HEK293 (cell line): ENCODE measurements around the gene TMEM243.

Experiments used
- CTCF ChIA-PET: fragments of 350-600 bp; formaldehyde crosslinking; extraction: SDS; loops from one replicate; lab custom pipeline; 2021; ENCODE audit warnings: antibody characterized with exemption; lab: Yijun Ruan, JAX
- POLR2A ChIA-PET: fragments of 300-600 bp; formaldehyde crosslinking; extraction: SDS; loops from one replicate; lab custom pipeline; 2020; ENCODE audit warnings: antibody characterized with exemption, inconsistent platforms; lab: Yijun Ruan, JAX
- H3K27ac ChIP-seq: fragments of 200-500 bp; sonication (Bioruptor generic); 2 replicates; pipeline ENCODE4 v1.5.1; 2014; ENCODE audit warnings: low read depth, low read length, control low read depth, inconsistent platforms; ENCODE audit errors: extremely low read depth
- H3K36me3 ChIP-seq, 2 experiments: fragments of 200-500 bp in 1 of 2; sonication (Bioruptor generic) in 1 of 2; 1 replicate in 1 of 2; 2 replicates in 1 of 2; pipeline ENCODE4 v1.5.1; 2014 to 2017; ENCODE audit warnings: inconsistent platforms in 2 of 2, low read length in 2 of 2; ENCODE audit not compliant: control insufficient read depth in 2 of 2, insufficient read depth in 1 of 2
- H3K4me1 ChIP-seq: fragments of 200-500 bp; sonication (Bioruptor generic); 2 replicates; pipeline ENCODE4 v1.5.1; 2014; ENCODE audit warnings: mild to moderate bottlenecking, low read length, inconsistent platforms; ENCODE audit not compliant: control insufficient read depth, insufficient read depth
- H3K4me3 ChIP-seq: 2 replicates; pipeline ENCODE4 v1.5.1; 2011; ENCODE audit warnings: low read depth, mild to moderate bottlenecking, control low read depth, low read length, moderate library complexity
- H3K9me3 ChIP-seq: fragments of 200-500 bp; sonication (Bioruptor generic); 2 replicates; pipeline ENCODE4 v1.5.1; 2014; ENCODE audit warnings: low read depth, low read length, inconsistent platforms; ENCODE audit not compliant: control insufficient read depth, insufficient read depth
- GLIS2 ChIP-seq: fragments of 450-650 bp; formaldehyde crosslinking; IDR thresholded peaks from 2 replicates; pipeline ENCODE4 v1.5.1; 2016; ENCODE audit warnings: missing biosample characterization, missing genetic modification characterization
- KLF16 ChIP-seq: fragments of 450-650 bp; formaldehyde crosslinking; IDR thresholded peaks from 2 replicates; pipeline ENCODE4 v1.5.1; 2017; ENCODE audit warnings: missing biosample characterization, missing genetic modification characterization
- SP2 ChIP-seq: fragments of 450-650 bp; formaldehyde crosslinking; IDR thresholded peaks from 2 replicates; pipeline ENCODE4 v1.5.1; 2016; ENCODE audit warnings: missing biosample characterization, missing genetic modification characterization
- SP7 ChIP-seq: fragments of 450-650 bp; formaldehyde crosslinking; IDR thresholded peaks from 2 replicates; pipeline ENCODE4 v1.5.1; 2016; ENCODE audit warnings: missing biosample characterization, missing genetic modification characterization
- YY1 ChIP-seq: fragments of 450-650 bp; formaldehyde crosslinking; IDR thresholded peaks from 2 replicates; pipeline ENCODE4 v1.5.1; 2018; ENCODE audit warnings: missing biosample characterization, missing genetic modification characterization
- YY2 ChIP-seq: fragments of 450-650 bp; formaldehyde crosslinking; IDR thresholded peaks from 2 replicates; pipeline ENCODE4 v1.5.1; 2016; ENCODE audit warnings: missing biosample characterization, missing genetic modification characterization
- ZBTB21 ChIP-seq: fragments of 450-650 bp; formaldehyde crosslinking; IDR thresholded peaks from 2 replicates; pipeline ENCODE4 v1.5.1; 2017; ENCODE audit warnings: missing biosample characterization, missing genetic modification characterization
- ZBTB8A ChIP-seq: fragments of 450-650 bp; formaldehyde crosslinking; IDR thresholded peaks from 2 replicates; pipeline ENCODE4 v1.5.1; 2016; ENCODE audit warnings: missing biosample characterization, missing genetic modification characterization
- ZEB2 ChIP-seq: fragments of 450-650 bp; formaldehyde crosslinking; IDR thresholded peaks from 2 replicates; pipeline ENCODE4 v1.5.1; 2016; ENCODE audit warnings: missing biosample characterization, missing genetic modification characterization
- ZFHX2 ChIP-seq: fragments of 450-650 bp; formaldehyde crosslinking; conservative IDR thresholded peaks from 2 replicates; pipeline ENCODE4 v1.5.1; 2016; ENCODE audit warnings: missing biosample characterization, missing genetic modification characterization
- ZFP37 ChIP-seq: fragments of 450-650 bp; formaldehyde crosslinking; IDR thresholded peaks from 2 replicates; pipeline ENCODE4 v1.5.1; 2016; ENCODE audit warnings: missing biosample characterization, missing genetic modification characterization
- ZFP69B ChIP-seq: fragments of 450-650 bp; formaldehyde crosslinking; IDR thresholded peaks from 2 replicates; pipeline ENCODE4 v1.5.1; 2016; ENCODE audit warnings: missing biosample characterization, missing genetic modification characterization
- ZNF10 ChIP-seq: fragments of 450-650 bp; formaldehyde crosslinking; IDR thresholded peaks from 2 replicates; pipeline ENCODE4 v1.5.1; 2017; ENCODE audit warnings: missing biosample characterization, missing genetic modification characterization
- ZNF302 ChIP-seq: fragments of 450-650 bp; formaldehyde crosslinking; IDR thresholded peaks from 2 replicates; pipeline ENCODE4 v1.5.1; 2016; ENCODE audit warnings: missing biosample characterization, missing genetic modification characterization, low read depth
- ZNF341 ChIP-seq: fragments of 450-650 bp; formaldehyde crosslinking; IDR thresholded peaks from 2 replicates; pipeline ENCODE4; 2016; ENCODE audit warnings: low read depth, missing biosample characterization, missing genetic modification characterization
- ZNF354C ChIP-seq: fragments of 450-650 bp; formaldehyde crosslinking; IDR thresholded peaks from 2 replicates; pipeline ENCODE4 v1.5.1; 2016; ENCODE audit warnings: missing biosample characterization, missing genetic modification characterization, low read depth, borderline replicate concordance
- ZNF366 ChIP-seq: fragments of 450-650 bp; formaldehyde crosslinking; conservative IDR thresholded peaks from 2 replicates; pipeline ENCODE4 v1.5.1; 2016; ENCODE audit warnings: missing biosample characterization, missing genetic modification characterization
- ZNF501 ChIP-seq: fragments of 450-650 bp; formaldehyde crosslinking; IDR thresholded peaks from 2 replicates; pipeline ENCODE4 v1.5.1; 2016; ENCODE audit warnings: missing biosample characterization, missing genetic modification characterization
- ZNF544 ChIP-seq: fragments of 450-650 bp; formaldehyde crosslinking; IDR thresholded peaks from 2 replicates; pipeline ENCODE4 v1.5.0; 2017; ENCODE audit warnings: missing biosample characterization, missing genetic modification characterization
- ZNF600 ChIP-seq: fragments of 450-650 bp; formaldehyde crosslinking; IDR thresholded peaks from 2 replicates; pipeline ENCODE4 v1.5.1; 2016; ENCODE audit warnings: missing biosample characterization, missing genetic modification characterization
- ZNF629 ChIP-seq: fragments of 450-650 bp; formaldehyde crosslinking; IDR thresholded peaks from 2 replicates; pipeline ENCODE4 v1.5.1; 2017; ENCODE audit warnings: missing biosample characterization, missing genetic modification characterization
- ZNF664 ChIP-seq: fragments of 450-650 bp; formaldehyde crosslinking; IDR thresholded peaks from 2 replicates; pipeline ENCODE4 v1.5.1; 2016; ENCODE audit warnings: missing biosample characterization, missing genetic modification characterization
- ZNF747 ChIP-seq: fragments of 450-650 bp; formaldehyde crosslinking; IDR thresholded peaks from 2 replicates; pipeline ENCODE4 v1.5.1; 2016; ENCODE audit warnings: missing biosample characterization, missing genetic modification characterization
- ZXDB ChIP-seq: fragments of 450-650 bp; formaldehyde crosslinking; IDR thresholded peaks from 2 replicates; pipeline ENCODE4 v1.5.1; 2016; ENCODE audit warnings: missing biosample characterization, missing genetic modification characterization
- TF ChIP-seq, protein P1 (sequence below): fragments of 450-650 bp; formaldehyde crosslinking; IDR thresholded peaks from 2 replicates; pipeline ENCODE4 v1.5.1; 2016; ENCODE audit warnings: missing biosample characterization, missing genetic modification characterization
- TF ChIP-seq, protein P2 (sequence below): fragments of 450-650 bp; formaldehyde crosslinking; IDR thresholded peaks from 2 replicates; pipeline ENCODE4 v1.5.1; 2017; ENCODE audit warnings: missing biosample characterization, missing genetic modification characterization
- TF ChIP-seq, protein P3 (sequence below): fragments of 450-650 bp; formaldehyde crosslinking; IDR thresholded peaks from 2 replicates; pipeline ENCODE4 v1.5.1; 2017; ENCODE audit warnings: missing biosample characterization, missing genetic modification characterization
- TF ChIP-seq, protein P4 (sequence below): fragments of 450-650 bp; formaldehyde crosslinking; IDR thresholded peaks from 2 replicates; pipeline ENCODE4 v1.5.1; 2016; ENCODE audit warnings: missing biosample characterization, missing genetic modification characterization
- TF ChIP-seq, protein P5 (sequence below): sonication (generic); formaldehyde crosslinking; IDR thresholded peaks from 2 replicates; pipeline ENCODE4 v1.8.1; 2022; ENCODE audit warnings: mild to moderate bottlenecking, moderate library complexity, missing genetic modification reagents
- TF ChIP-seq, protein P6 (sequence below): fragments of 450-650 bp; formaldehyde crosslinking; IDR thresholded peaks from 2 replicates; pipeline ENCODE4 v1.5.1; 2016; ENCODE audit warnings: missing biosample characterization, missing genetic modification characterization

Gene TMEM243

DNA sequence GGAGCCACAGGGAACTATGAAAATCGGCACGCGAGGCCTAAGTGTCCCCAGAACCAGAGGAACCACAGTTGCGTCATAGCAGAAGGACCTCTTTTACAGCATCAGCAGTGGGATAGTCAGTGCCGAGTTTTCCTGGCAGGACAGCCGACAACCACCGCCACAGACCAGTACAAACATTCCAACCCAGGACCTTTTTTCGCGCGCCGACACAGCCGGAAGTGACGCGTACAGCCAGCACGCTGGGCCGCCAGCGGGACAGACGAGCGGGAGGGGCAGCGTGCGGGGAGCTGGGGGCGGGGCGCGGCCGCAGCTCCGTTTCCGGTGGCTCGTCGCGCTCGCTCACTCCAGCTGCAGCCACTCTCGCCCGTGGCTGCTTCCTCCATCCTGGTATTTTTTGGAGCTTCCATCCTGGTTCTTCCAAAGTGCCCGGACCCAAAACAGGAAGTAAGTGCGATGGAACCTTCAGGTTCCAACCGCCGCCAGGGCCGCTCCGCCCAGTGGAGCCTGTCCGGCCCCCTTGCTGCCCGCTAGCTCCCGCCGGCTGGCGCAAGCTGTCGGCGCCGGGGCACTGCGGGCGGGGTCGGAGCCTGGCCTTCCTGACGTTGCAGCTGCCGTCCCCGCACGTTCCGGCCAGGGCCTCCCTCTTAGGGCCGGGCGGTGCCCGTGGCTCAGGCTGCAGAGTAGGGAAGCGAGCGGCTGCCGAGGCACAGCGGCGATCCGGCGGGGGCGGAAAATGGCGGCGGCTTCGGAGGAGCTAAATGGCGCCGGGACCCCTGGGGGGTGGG lies 67.2 kb downstream of the TMEM243 start, which contains the start of gene DMTF1:
DMTF1 (plus strand) TSS at position 342 of the 785 bp plus-strand sequence. CDS start 12,489 bp downstream, outside the sequence.
- Histone ChIP-seq H3K9me3 (no peaks in the 10 kb centered on the region), H3K27ac (peak within 1 kb of the TSS; percentile 100), H3K4me3 (peak within 1 kb of the TSS; percentile 94), H3K36me3 (peaks cover 0 to 5% of the 10 kb centered on the region in 2 experiments; a peak in 1 of 3 replicates), H3K4me1 (peaks cover 7% of the 10 kb centered on the region; the same call in 1 of the 2 replicates)
- CTCF ChIA-PET: interaction anchor here (0.5 kb wide), 1 partner anchor 615 kb away, joined by 3 read pairs; no protein-coding TSS in a partner anchor
- POLR2A ChIA-PET: interaction anchor here (0.7 to 4.4 kb wide), 22 partner anchors 9 to 1072 kb away, joined by 3 to 33 read pairs (median 3); partner anchors contain the start of genes CROT, ELAPOR2 and TMEM243
- TF ChIP-seq ZFHX2 (tag by site-specific recombination) (peak; percentile 55), ZNF747 (tag by site-specific recombination) (no peak), ZNF341 (tag by site-specific recombination) (peak; percentile 72), SP2 (peak; percentile 83), ZNF302 (no peak), ZNF10 (tag by site-specific recombination) (no peak), ZBTB21 (tag by site-specific recombination) (peak; percentile 66; the same call in 1 of the 2 replicates), ZNF629 (tag by site-specific recombination) (peak; percentile 88), ZNF366 (tag by site-specific recombination) (peak; percentile 79), ZNF501 (tag by site-specific recombination) (peak; percentile 70), YY2 (tag by site-specific recombination) (peak; percentile 72), KLF16 (tag by site-specific recombination) (peak; percentile 56; the same call in 1 of the 2 replicates), ZBTB8A (peak; percentile 75), ZNF600 (peak; percentile 100), ZEB2 (tag by site-specific recombination) (peak; percentile 71), ZXDB (tag by site-specific recombination) (peak; percentile 55), ZNF544 (tag by site-specific recombination) (no peak), ZFP37 (peak; percentile 78), GLIS2 (tag by site-specific recombination) (peak; percentile 84; the same call in 1 of the 2 replicates), ZFP69B (no peak), ZNF664 (tag by site-specific recombination) (no peak), YY1 (tag by site-specific recombination) (peak; percentile 87), ZNF354C (tag by site-specific recombination) (no peak), SP7 (tag by site-specific recombination) (peak; percentile 44)
- TF ChIP-seq, protein P1, sequence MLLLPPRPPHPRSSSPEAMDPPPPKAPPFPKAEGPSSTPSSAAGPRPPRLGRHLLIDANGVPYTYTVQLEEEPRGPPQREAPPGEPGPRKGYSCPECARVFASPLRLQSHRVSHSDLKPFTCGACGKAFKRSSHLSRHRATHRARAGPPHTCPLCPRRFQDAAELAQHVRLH (tag by site-specific recombination): 0 out of 2 replicates have a peak, but pooled peaks have one; percentile 0
- TF ChIP-seq, protein P2, sequence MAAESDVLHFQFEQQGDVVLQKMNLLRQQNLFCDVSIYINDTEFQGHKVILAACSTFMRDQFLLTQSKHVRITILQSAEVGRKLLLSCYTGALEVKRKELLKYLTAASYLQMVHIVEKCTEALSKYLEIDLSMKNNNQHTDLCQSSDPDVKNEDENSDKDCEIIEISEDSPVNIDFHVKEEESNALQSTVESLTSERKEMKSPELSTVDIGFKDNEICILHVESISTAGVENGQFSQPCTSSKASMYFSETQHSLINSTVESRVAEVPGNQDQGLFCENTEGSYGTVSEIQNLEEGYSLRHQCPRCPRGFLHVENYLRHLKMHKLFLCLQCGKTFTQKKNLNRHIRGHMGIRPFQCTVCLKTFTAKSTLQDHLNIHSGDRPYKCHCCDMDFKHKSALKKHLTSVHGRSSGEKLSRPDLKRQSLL (tag by site-specific recombination): 0 out of 2 replicates have a peak, but pooled peaks have one; percentile 18
- TF ChIP-seq, protein P3, sequence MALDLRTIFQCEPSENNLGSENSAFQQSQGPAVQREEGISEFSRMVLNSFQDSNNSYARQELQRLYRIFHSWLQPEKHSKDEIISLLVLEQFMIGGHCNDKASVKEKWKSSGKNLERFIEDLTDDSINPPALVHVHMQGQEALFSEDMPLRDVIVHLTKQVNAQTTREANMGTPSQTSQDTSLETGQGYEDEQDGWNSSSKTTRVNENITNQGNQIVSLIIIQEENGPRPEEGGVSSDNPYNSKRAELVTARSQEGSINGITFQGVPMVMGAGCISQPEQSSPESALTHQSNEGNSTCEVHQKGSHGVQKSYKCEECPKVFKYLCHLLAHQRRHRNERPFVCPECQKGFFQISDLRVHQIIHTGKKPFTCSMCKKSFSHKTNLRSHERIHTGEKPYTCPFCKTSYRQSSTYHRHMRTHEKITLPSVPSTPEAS (tag by site-specific recombination): 0 out of 2 replicates have a peak, but pooled peaks have one; percentile 4
- TF ChIP-seq, protein P4, sequence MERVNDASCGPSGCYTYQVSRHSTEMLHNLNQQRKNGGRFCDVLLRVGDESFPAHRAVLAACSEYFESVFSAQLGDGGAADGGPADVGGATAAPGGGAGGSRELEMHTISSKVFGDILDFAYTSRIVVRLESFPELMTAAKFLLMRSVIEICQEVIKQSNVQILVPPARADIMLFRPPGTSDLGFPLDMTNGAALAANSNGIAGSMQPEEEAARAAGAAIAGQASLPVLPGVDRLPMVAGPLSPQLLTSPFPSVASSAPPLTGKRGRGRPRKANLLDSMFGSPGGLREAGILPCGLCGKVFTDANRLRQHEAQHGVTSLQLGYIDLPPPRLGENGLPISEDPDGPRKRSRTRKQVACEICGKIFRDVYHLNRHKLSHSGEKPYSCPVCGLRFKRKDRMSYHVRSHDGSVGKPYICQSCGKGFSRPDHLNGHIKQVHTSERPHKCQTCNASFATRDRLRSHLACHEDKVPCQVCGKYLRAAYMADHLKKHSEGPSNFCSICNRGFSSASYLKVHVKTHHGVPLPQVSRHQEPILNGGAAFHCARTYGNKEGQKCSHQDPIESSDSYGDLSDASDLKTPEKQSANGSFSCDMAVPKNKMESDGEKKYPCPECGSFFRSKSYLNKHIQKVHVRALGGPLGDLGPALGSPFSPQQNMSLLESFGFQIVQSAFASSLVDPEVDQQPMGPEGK (tag by site-specific recombination): peak; percentile 72
- TF ChIP-seq, protein P5, sequence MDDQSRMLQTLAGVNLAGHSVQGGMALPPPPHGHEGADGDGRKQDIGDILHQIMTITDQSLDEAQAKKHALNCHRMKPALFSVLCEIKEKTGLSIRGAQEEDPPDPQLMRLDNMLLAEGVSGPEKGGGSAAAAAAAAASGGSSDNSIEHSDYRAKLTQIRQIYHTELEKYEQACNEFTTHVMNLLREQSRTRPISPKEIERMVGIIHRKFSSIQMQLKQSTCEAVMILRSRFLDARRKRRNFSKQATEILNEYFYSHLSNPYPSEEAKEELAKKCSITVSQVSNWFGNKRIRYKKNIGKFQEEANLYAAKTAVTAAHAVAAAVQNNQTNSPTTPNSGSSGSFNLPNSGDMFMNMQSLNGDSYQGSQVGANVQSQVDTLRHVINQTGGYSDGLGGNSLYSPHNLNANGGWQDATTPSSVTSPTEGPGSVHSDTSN: peak; percentile 18; the same call in 1 of the 2 replicates
- TF ChIP-seq, protein P6, sequence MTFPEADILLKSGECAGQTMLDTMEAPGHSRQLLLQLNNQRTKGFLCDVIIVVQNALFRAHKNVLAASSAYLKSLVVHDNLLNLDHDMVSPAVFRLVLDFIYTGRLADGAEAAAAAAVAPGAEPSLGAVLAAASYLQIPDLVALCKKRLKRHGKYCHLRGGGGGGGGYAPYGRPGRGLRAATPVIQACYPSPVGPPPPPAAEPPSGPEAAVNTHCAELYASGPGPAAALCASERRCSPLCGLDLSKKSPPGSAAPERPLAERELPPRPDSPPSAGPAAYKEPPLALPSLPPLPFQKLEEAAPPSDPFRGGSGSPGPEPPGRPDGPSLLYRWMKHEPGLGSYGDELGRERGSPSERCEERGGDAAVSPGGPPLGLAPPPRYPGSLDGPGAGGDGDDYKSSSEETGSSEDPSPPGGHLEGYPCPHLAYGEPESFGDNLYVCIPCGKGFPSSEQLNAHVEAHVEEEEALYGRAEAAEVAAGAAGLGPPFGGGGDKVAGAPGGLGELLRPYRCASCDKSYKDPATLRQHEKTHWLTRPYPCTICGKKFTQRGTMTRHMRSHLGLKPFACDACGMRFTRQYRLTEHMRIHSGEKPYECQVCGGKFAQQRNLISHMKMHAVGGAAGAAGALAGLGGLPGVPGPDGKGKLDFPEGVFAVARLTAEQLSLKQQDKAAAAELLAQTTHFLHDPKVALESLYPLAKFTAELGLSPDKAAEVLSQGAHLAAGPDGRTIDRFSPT (tag by site-specific recombination): peak; percentile 44; the same call in 1 of the 2 replicates
